H9 (cell line): ENCODE results near the gene SCAMP3. TPM values are rescaled to one million over a fixed set of nuclear protein-coding genes. Genes with fewer than 3 reads are reported as not detected.
A peak's percentile ranks its signal among the peaks of the same experiment; 100 is the strongest.

Experiments used
- DNase-seq: peaks from one replicate; pipeline ENCODE4 v3.0.0-alpha.2; 2017
- H2AFZ ChIP-seq: one replicate; pipeline ENCODE4 v1.6.1; 2013; ENCODE audit warnings: mild to moderate bottlenecking, low read length, control low read depth, moderate library complexity
- H2AK5ac ChIP-seq: 2 replicates; pipeline ENCODE4 v1.6.1; 2013; ENCODE audit warnings: low read length, control low read depth, mixed read lengths; ENCODE audit not compliant: insufficient read length
- H2BK120ac ChIP-seq: one replicate; pipeline ENCODE4 v1.6.1; 2013; ENCODE audit warnings: low read depth, mild to moderate bottlenecking, low read length, control low read depth, inconsistent platforms; ENCODE audit not compliant: poor library complexity, severe bottlenecking
- H2BK12ac ChIP-seq: 2 replicates; pipeline ENCODE4 v1.6.1; 2013; ENCODE audit warnings: low read length, control low read depth, mixed read lengths, low read depth; ENCODE audit not compliant: insufficient read length
- H2BK15ac ChIP-seq: 2 replicates; pipeline ENCODE4 v1.6.1; 2013; ENCODE audit warnings: low read depth, low read length, control low read depth
- H2BK20ac ChIP-seq: one replicate; pipeline ENCODE4 v1.6.1; 2013; ENCODE audit warnings: low read depth, mild to moderate bottlenecking, low read length, control low read depth, inconsistent platforms; ENCODE audit not compliant: poor library complexity, severe bottlenecking
- H2BK5ac ChIP-seq: 2 replicates; pipeline ENCODE4 v1.6.1; 2013; ENCODE audit warnings: low read length, control low read depth, mixed read lengths; ENCODE audit not compliant: insufficient read length
- H3K14ac ChIP-seq: 2 replicates; pipeline ENCODE4 v1.6.1; 2013; ENCODE audit warnings: low read length, control low read depth; ENCODE audit not compliant: insufficient read depth
- H3K18ac ChIP-seq: 2 replicates; pipeline ENCODE4 v1.6.1; 2013; ENCODE audit warnings: low read depth, mild to moderate bottlenecking, mixed read lengths, low read length, control low read depth; ENCODE audit not compliant: insufficient read length
- H3K23ac ChIP-seq: 2 replicates; pipeline ENCODE4 v1.6.1; 2013; ENCODE audit warnings: low read length, control low read depth, mixed read lengths, low read depth; ENCODE audit not compliant: insufficient read length
- H3K23me2 ChIP-seq: 2 replicates; pipeline ENCODE4 v1.6.1; 2013; ENCODE audit warnings: low read depth, mild to moderate bottlenecking, mixed read lengths, low read length, control low read depth; ENCODE audit not compliant: insufficient read length, poor library complexity, severe bottlenecking
- H3K27ac ChIP-seq: 2 replicates; pipeline ENCODE4 v1.5.1; 2013; ENCODE audit warnings: low read length, control low read depth, mixed read lengths, low read depth; ENCODE audit not compliant: insufficient read length
- H3K27me3 ChIP-seq: 2 replicates; pipeline ENCODE4 v1.6.1; 2013; ENCODE audit warnings: low read length, control low read depth, inconsistent platforms; ENCODE audit not compliant: insufficient read depth
- H3K4ac ChIP-seq: 2 replicates; pipeline ENCODE4 v1.6.1; 2013; ENCODE audit warnings: low read depth, mild to moderate bottlenecking, control low read depth, inconsistent platforms, low read length, moderate library complexity
- H3K4me1 ChIP-seq: 2 replicates; pipeline ENCODE4 v1.6.1; 2013; ENCODE audit warnings: low read length, control low read depth, inconsistent platforms; ENCODE audit not compliant: insufficient read depth
- H3K4me2 ChIP-seq: 2 replicates; pipeline ENCODE4 v1.6.1; 2013; ENCODE audit warnings: low read length, control low read depth, mixed read lengths; ENCODE audit not compliant: insufficient read length, insufficient read depth
- H3K56ac ChIP-seq: 2 replicates; pipeline ENCODE4 v1.6.1; 2013; ENCODE audit warnings: low read depth, mild to moderate bottlenecking, mixed read lengths, low read length, control low read depth; ENCODE audit not compliant: insufficient read length
- H3K79me1 ChIP-seq: 2 replicates; pipeline ENCODE4 v1.6.1; 2013; ENCODE audit warnings: low read depth, mild to moderate bottlenecking, moderate library complexity, low read length, control low read depth, inconsistent platforms; ENCODE audit not compliant: insufficient read depth, poor library complexity, severe bottlenecking
- H3K79me2 ChIP-seq: 2 replicates; pipeline ENCODE4 v1.6.1; 2013; ENCODE audit warnings: low read length, control low read depth, inconsistent platforms; ENCODE audit not compliant: insufficient read depth
- H3K9ac ChIP-seq: 2 replicates; pipeline ENCODE4 v1.6.1; 2013; ENCODE audit warnings: low read length, control low read depth, mixed read lengths; ENCODE audit not compliant: insufficient read length; ENCODE audit errors: extremely low read depth
- H3K9me3 ChIP-seq: one replicate; pipeline ENCODE4 v1.6.1; 2013; ENCODE audit warnings: low read depth, low read length, inconsistent platforms; ENCODE audit not compliant: control insufficient read depth
- H3T11ph ChIP-seq: one replicate; pipeline ENCODE4 v1.6.1; 2013; ENCODE audit warnings: mild to moderate bottlenecking, low read length, control low read depth, inconsistent platforms
- H4K20me1 ChIP-seq: one replicate; pipeline ENCODE4 v1.6.1; 2013; ENCODE audit not compliant: control insufficient read depth, insufficient read length, insufficient read depth
- H4K5ac ChIP-seq: 2 replicates; pipeline ENCODE4 v1.6.1; 2013; ENCODE audit warnings: low read depth, mild to moderate bottlenecking, mixed read lengths, low read length, control low read depth; ENCODE audit not compliant: insufficient read length
- H4K8ac ChIP-seq: replicated peaks from 2 replicates; pipeline ENCODE4 v1.6.1; 2013; ENCODE audit warnings: low read length, control low read depth, mixed read lengths, low read depth; ENCODE audit not compliant: insufficient read length
- H4K91ac ChIP-seq: 2 replicates; pipeline ENCODE4 v1.6.1; 2013; ENCODE audit warnings: low read depth, mild to moderate bottlenecking, moderate library complexity, mixed read lengths, low read length, control low read depth; ENCODE audit not compliant: insufficient read length
- H3K27ac Mint-ChIP-seq, 3 experiments: 2 replicates in 2 of 3; 3 replicates in 1 of 3; pipeline ENCODE4 v1.8.0; 2020 to 2021; ENCODE audit warnings: mixed read lengths in 3 of 3, mild to moderate bottlenecking in 1 of 3, moderate library complexity in 1 of 3
- H3K27me3 Mint-ChIP-seq: 2 replicates; pipeline ENCODE4 v1.8.0; 2021; ENCODE audit warnings: low read depth, mild to moderate bottlenecking, moderate library complexity, mixed read lengths
- H3K36me3 Mint-ChIP-seq, 3 experiments: 2 replicates in 2 of 3; 3 replicates in 1 of 3; pipeline ENCODE4 v1.8.0; 2020 to 2021; ENCODE audit warnings: low read depth in 3 of 3, mixed read lengths in 3 of 3; ENCODE audit not compliant: insufficient read depth in 1 of 3
- H3K4me1 Mint-ChIP-seq, 2 experiments: 2 replicates each; pipeline ENCODE4 v1.8.0; 2020; ENCODE audit warnings: mixed read lengths in 2 of 2
- H3K4me3 Mint-ChIP-seq, 2 experiments: 2 replicates in 1 of 2; 3 replicates in 1 of 2; pipeline ENCODE4 v1.8.0; 2020 to 2021; ENCODE audit warnings: mild to moderate bottlenecking in 2 of 2, mixed read lengths in 2 of 2, moderate library complexity in 1 of 2
- H3K9me3 Mint-ChIP-seq, 2 experiments: 2 replicates in 1 of 2; 3 replicates in 1 of 2; pipeline ENCODE4 v1.8.0; 2020; ENCODE audit warnings: mild to moderate bottlenecking in 2 of 2, mixed read lengths in 2 of 2, moderate library complexity in 1 of 2
- WGBS: extraction: QIAGEN DNeasy Blood & Tissue Kit; methylation state at CpG from one replicate; pipeline ENCODE4 v1.1.7; 2013; ENCODE audit warnings: missing lambda C conversion rate, low lambda C conversion rate, mixed read lengths; ENCODE audit not compliant: insufficient read length; ENCODE audit errors: extremely low coverage; 5-methylcytosine and 5-hydroxymethylcytosine counted together
- total RNA-seq: library from RNA; stranded (reverse); gene quantifications from 2 replicates; pipeline ENCODE4 v1.2.1, GENCODE V29; 2021
- TF ChIP-seq, protein P1 (sequence below): fragments of 200-600 bp; sonication (generic); conservative IDR thresholded peaks from 3 replicates; pipeline ENCODE4 v1.8.0; 2021; ENCODE audit warnings: antibody characterized with exemption, mild to moderate bottlenecking

SCAMP3 gene
- total RNA-seq, 1 experiment from 2014 or later = 52.5 TPM

DNA sequence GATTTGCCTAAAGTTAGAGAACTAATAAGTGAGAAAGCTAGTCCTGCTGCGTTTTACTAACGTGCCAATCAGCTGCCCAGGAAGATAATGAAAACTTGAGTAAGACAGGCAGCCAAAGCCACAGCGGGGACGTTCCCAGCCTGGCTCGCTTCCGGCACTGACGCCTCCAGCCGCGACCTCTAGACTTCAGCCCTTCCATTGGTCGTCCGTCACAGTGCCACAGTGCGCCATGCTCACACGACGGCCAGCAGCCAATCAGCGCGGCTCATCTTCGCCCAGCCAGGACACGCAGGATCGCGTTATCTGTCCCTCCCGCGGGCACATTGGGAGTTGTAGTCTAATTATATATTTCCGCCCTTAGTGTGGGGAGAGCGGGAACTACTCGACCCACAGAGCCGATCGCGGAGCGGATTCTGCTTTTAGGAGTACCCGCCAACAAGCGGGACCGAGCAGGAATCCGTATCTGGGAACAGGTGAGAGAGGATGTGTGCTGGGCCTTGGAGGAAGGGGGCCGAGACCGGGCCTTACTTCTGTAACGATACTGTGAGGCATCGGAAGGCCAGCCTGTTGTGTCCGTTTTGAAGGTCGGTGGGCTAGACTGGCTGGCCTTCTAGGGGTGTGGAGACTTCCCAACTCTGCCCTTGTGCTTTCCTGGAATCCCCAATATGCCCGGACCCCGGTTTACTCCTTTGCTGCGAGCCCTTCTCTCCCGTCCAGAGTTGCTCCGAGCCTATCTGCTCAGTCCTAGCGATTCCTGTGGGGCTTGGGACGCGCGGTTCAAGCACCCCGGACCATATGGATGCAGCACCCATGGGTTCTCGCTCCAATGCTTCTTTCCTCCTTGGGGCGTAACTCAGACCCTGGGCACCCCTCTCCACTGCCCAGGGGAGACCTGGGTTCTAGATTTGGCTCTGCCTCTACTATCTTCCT, 46.6 kb upstream of the SCAMP3 start, which contains the start of gene FDPS:
Gene FDPS, plus strand, starts transcription at position 374 of the 930 bp plus-strand sequence. CDS start 924 bp downstream, outside the sequence.
- H3K4me3 Mint-ChIP-seq = peak within 1 kb of the TSS; percentile 95 to 98
- no peak within 1 kb of the TSS for H2BK12ac ChIP-seq
- H3K23ac ChIP-seq = no peak within 1 kb of the TSS
- H3K18ac ChIP-seq = peak within 1 kb of the TSS; percentile 60
- no peak within 1 kb of the TSS for H3K4ac ChIP-seq
- no peak within 1 kb of the TSS for H3T11ph ChIP-seq
- no peak within 1 kb of the TSS for H4K5ac ChIP-seq
- H3K14ac ChIP-seq = no peak within 1 kb of the TSS; the same call in 1 of the 2 replicates
- DNase-seq = peak; percentile 99
- TF ChIP-seq, protein P1, sequence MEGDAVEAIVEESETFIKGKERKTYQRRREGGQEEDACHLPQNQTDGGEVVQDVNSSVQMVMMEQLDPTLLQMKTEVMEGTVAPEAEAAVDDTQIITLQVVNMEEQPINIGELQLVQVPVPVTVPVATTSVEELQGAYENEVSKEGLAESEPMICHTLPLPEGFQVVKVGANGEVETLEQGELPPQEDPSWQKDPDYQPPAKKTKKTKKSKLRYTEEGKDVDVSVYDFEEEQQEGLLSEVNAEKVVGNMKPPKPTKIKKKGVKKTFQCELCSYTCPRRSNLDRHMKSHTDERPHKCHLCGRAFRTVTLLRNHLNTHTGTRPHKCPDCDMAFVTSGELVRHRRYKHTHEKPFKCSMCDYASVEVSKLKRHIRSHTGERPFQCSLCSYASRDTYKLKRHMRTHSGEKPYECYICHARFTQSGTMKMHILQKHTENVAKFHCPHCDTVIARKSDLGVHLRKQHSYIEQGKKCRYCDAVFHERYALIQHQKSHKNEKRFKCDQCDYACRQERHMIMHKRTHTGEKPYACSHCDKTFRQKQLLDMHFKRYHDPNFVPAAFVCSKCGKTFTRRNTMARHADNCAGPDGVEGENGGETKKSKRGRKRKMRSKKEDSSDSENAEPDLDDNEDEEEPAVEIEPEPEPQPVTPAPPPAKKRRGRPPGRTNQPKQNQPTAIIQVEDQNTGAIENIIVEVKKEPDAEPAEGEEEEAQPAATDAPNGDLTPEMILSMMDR = no peak
- H3K27ac ChIP-seq = peak within 1 kb of the TSS; percentile 84
- no peak within 1 kb of the TSS for H4K8ac ChIP-seq
- peaks cover 13 to 24% of the 10 kb centered on the region in 2 experiments for H3K4me1 Mint-ChIP-seq
- H4K20me1 ChIP-seq = no peaks in the 10 kb centered on the region
- H3K79me1 ChIP-seq = peaks cover 5% of the 10 kb centered on the region
- no peak within 1 kb of the TSS for H2BK15ac ChIP-seq
- H4K91ac ChIP-seq = no peak within 1 kb of the TSS
- WGBS = no CpG with 5 or more reads among the region's 51 CpGs
- no peak within 1 kb of the TSS for H2AK5ac ChIP-seq
- peak within 1 kb of the TSS; percentile 98 to 99 (median 99) for H3K27ac Mint-ChIP-seq
- no peak within 1 kb of the TSS for H3K56ac ChIP-seq
- H2BK20ac ChIP-seq = no peak within 1 kb of the TSS
- H3K27me3 Mint-ChIP-seq = no peaks in the 10 kb centered on the region
- H2BK120ac ChIP-seq = no peak within 1 kb of the TSS
- H3K9me3 Mint-ChIP-seq = no peaks in the 10 kb centered on the region
- peaks cover 3% of the 10 kb centered on the region; the same call in 1 of the 2 replicates for H3K4me1 ChIP-seq
- no peak within 1 kb of the TSS for H2AFZ ChIP-seq
- no peaks in the 10 kb centered on the region for H3K27me3 ChIP-seq
- no peaks in the 10 kb centered on the region for H3K9me3 ChIP-seq
- peaks cover 30 to 38% (median 36%) of the 10 kb centered on the region in 3 experiments; a peak in 6 of 7 replicates for H3K36me3 Mint-ChIP-seq
- no peak within 1 kb of the TSS for H2BK5ac ChIP-seq
- peaks cover 10% of the 10 kb centered on the region; the same call in 1 of the 2 replicates for H3K79me2 ChIP-seq
- H3K9ac ChIP-seq = peak within 1 kb of the TSS; percentile 83
- H3K4me2 ChIP-seq = peak within 1 kb of the TSS; percentile 94
- H3K23me2 ChIP-seq = peaks cover 10% of the 10 kb centered on the region
